ENCODE measurements around the gene PRKD2.

PRKD2 gene

DNA sequence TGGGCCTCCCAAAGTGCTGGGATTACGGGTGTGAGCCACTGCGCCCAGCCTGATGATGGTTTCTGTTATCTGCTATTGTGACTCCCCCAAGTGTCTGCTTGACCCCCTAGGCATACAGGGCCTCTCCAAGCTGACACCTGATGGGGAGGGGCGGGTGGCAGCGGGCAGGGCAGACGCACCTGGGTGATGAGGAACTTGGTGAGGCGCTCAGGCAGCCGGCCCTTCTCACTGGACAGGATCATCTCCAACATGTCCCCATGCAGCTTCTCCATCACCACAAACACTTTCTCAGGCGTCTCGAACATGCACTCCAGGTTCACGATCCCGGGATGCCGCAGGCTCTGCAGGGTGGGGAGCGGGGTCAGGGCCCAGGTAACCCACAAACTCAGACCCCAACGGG is 27.6 kb downstream of the PRKD2 start:
- H3K9ac ChIP-seq (ENCODE audit: low read depth, low read length): no peak overlapping the region
- DNase-seq (no peak), ATAC-seq (ENCODE audit: insufficient read depth, low read depth) (no peak)
- no peaks in the 10 kb centered on the region for H3K79me2 ChIP-seq (ENCODE audit: insufficient read depth, low read length)
- H3K4me2 ChIP-seq (ENCODE audit: insufficient read depth, low read length): no peak overlapping the region
- H4K20me1 ChIP-seq (ENCODE audit: insufficient read depth, low read length): 0 out of 2 replicates have a peak, but pooled peaks cover 7% of the 10 kb centered on the region
- no peak for TF ChIP-seq EZH2 (IDR thresholded peaks at IDR 0.05; ENCODE audit: borderline replicate concordance, low read depth, low read length, severe bottlenecking)
- TF ChIP-seq, protein P1, sequence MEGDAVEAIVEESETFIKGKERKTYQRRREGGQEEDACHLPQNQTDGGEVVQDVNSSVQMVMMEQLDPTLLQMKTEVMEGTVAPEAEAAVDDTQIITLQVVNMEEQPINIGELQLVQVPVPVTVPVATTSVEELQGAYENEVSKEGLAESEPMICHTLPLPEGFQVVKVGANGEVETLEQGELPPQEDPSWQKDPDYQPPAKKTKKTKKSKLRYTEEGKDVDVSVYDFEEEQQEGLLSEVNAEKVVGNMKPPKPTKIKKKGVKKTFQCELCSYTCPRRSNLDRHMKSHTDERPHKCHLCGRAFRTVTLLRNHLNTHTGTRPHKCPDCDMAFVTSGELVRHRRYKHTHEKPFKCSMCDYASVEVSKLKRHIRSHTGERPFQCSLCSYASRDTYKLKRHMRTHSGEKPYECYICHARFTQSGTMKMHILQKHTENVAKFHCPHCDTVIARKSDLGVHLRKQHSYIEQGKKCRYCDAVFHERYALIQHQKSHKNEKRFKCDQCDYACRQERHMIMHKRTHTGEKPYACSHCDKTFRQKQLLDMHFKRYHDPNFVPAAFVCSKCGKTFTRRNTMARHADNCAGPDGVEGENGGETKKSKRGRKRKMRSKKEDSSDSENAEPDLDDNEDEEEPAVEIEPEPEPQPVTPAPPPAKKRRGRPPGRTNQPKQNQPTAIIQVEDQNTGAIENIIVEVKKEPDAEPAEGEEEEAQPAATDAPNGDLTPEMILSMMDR (IDR thresholded peaks at IDR 0.05; ENCODE audit: borderline replicate concordance, extremely low read depth, low read length, poor library complexity, severe bottlenecking): no peak
- no peak overlapping the region for H3K27ac ChIP-seq (ENCODE audit: low read length)
- H3K36me3 ChIP-seq (ENCODE audit: insufficient read depth, low read length): peaks cover 91% of the 10 kb centered on the region
- no peak overlapping the region for H3K4me3 ChIP-seq (ENCODE audit: low read depth in 1 of 2, low read length in 2 of 2)
- H3K27me3 ChIP-seq (ENCODE audit: insufficient read depth, low read length, poor library complexity): no peaks in the 10 kb centered on the region
- H3K4me1 ChIP-seq (ENCODE audit: insufficient read depth, low read length): no peaks in the 10 kb centered on the region
- H2AFZ ChIP-seq (ENCODE audit: low read depth, low read length): no peak overlapping the region
- no peaks in the 10 kb centered on the region for H3K9me3 ChIP-seq (ENCODE audit: insufficient read depth, low read length, severe bottlenecking)

DNA sequence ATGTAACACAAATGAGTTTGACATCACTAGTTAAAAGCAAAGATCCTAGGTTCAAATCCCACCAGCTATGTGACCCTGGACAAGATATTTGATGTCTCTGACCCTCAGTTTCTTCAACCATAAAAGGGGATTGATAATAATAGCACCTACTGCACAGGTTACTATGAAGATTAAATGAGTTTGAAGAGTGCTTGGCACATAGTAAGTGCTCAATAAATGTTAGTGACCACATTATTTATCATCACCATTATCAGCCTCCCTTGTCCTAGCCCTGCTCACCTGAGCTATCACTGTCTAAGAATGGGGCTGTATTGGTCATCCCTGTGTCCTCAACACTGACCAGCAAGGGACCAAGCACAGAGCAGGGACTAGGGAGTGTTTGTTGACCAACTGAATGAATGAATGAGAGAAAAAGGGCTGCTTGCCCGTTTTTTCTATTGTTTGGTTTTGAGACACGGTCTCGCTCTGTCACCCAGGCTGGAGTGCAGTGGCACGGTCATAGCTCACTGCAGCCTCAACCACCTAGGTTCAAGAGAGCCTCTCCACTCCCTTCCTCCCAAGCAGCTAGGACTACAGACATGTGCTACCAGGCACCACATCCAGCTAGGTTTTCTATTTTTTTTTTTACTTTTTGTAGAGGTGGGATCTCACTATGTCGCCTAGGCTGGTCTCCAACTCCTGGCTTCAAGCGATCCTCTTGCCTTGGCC is 29.3 kb downstream of the PRKD2 start:
- DNase-seq: no peak
- Histone ChIP-seq H3K27ac (ENCODE audit: low read length) (no peak overlapping the region), H3K36me3 (ENCODE audit: insufficient read depth, low read length) (peaks cover 90% of the 10 kb centered on the region), H2AFZ (ENCODE audit: low read depth, low read length) (no peak overlapping the region), H3K4me3 (ENCODE audit: low read depth in 1 of 2, low read length in 2 of 2) (no peak overlapping the region), H4K20me1 (ENCODE audit: insufficient read depth, low read length) (0 out of 2 replicates have a peak, but pooled peaks cover 5% of the 10 kb centered on the region), H3K79me2 (ENCODE audit: insufficient read depth, low read length) (no peaks in the 10 kb centered on the region), H3K27me3 (ENCODE audit: insufficient read depth, low read length, poor library complexity) (no peaks in the 10 kb centered on the region), H3K4me1 (ENCODE audit: insufficient read depth, low read length) (no peaks in the 10 kb centered on the region), H3K9ac (ENCODE audit: low read depth, low read length) (no peak overlapping the region), H3K9me3 (ENCODE audit: insufficient read depth, low read length, severe bottlenecking) (no peaks in the 10 kb centered on the region), H3K4me2 (ENCODE audit: insufficient read depth, low read length) (no peak overlapping the region)
- no peak for ATAC-seq (ENCODE audit: insufficient read depth, low read depth)
- TF ChIP-seq EZH2 (IDR thresholded peaks at IDR 0.05; ENCODE audit: borderline replicate concordance, low read depth, low read length, severe bottlenecking): no peak
- TF ChIP-seq, protein P1 (IDR thresholded peaks at IDR 0.05; ENCODE audit: borderline replicate concordance, extremely low read depth, low read length, poor library complexity, severe bottlenecking): no peak

- Histone ChIP-seq H3K9me3 (ENCODE audit: insufficient read depth, low read length, severe bottlenecking) (no peaks in the 10 kb centered on the region), H3K79me2 (ENCODE audit: insufficient read depth, low read length) (no peaks in the 10 kb centered on the region), H3K4me1 (ENCODE audit: insufficient read depth, low read length) (no peaks in the 10 kb centered on the region), H3K4me3 (ENCODE audit: low read depth in 1 of 2, low read length in 2 of 2) (no peak overlapping the region), H3K4me2 (ENCODE audit: insufficient read depth, low read length) (no peak overlapping the region), H3K27ac (ENCODE audit: low read length) (no peak overlapping the region), H4K20me1 (ENCODE audit: insufficient read depth, low read length) (0 out of 2 replicates have a peak, but pooled peaks cover 5% of the 10 kb centered on the region), H3K27me3 (ENCODE audit: insufficient read depth, low read length, poor library complexity) (no peaks in the 10 kb centered on the region), H3K36me3 (ENCODE audit: insufficient read depth, low read length) (peaks cover 79% of the 10 kb centered on the region), H3K9ac (ENCODE audit: low read depth, low read length) (no peak overlapping the region), H2AFZ (ENCODE audit: low read depth, low read length) (no peak overlapping the region)
- DNase-seq: no peak
- ATAC-seq (ENCODE audit: insufficient read depth, low read depth): no peak
- TF ChIP-seq EZH2 (IDR thresholded peaks at IDR 0.05; ENCODE audit: borderline replicate concordance, low read depth, low read length, severe bottlenecking): no peak
- TF ChIP-seq, protein P1 (IDR thresholded peaks at IDR 0.05; ENCODE audit: borderline replicate concordance, extremely low read depth, low read length, poor library complexity, severe bottlenecking): no peak
Observed at GRCh38 chr19:46685189-46685588, 31.7 kb downstream of the PRKD2 start.

Measured in DND-41 (cell line).